OCI-LY1 (cell line): ENCODE measurements around the gene CDH4.

Experiments used
- EZH2 ChIP-seq: fragments of 200-600 bp; sonication (generic), shearing (Covaris generic); IDR thresholded peaks from 2 replicates; pipeline ENCODE4 v1.8.0; 2017; ENCODE audit warnings: borderline replicate concordance, mixed run types, mild to moderate bottlenecking, antibody characterized with exemption, low read length, moderate library complexity, mixed read lengths
- TF ChIP-seq, protein P1 (sequence below): fragments of 200-600 bp; sonication (generic), shearing (Covaris generic); IDR thresholded peaks from 2 replicates; pipeline ENCODE4 v1.5.1; 2017; ENCODE audit warnings: mild to moderate bottlenecking, antibody characterized with exemption, low read length, moderate library complexity, mixed read lengths

DNA sequence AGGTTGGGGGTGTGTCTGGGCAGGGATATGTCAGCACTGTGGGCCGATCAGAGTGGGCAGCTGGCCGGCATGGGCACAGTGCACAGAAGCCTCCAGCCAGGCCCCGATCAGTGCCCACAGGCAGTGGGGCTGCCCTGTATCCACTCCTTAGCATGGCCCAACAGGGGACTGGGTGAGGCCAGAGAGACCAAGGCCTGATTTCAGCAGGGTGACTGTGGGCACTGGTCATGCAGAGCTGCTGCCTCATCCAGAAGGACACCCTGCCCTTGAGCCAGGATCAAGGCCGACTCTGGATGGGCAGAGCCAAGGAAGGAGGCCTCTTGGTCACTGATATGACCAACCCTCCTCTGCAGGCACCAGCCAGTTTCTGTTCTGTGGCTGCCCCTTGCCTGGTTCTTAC lies 159.7 kb downstream of the CDH4 start:
- TF ChIP-seq, protein P1, sequence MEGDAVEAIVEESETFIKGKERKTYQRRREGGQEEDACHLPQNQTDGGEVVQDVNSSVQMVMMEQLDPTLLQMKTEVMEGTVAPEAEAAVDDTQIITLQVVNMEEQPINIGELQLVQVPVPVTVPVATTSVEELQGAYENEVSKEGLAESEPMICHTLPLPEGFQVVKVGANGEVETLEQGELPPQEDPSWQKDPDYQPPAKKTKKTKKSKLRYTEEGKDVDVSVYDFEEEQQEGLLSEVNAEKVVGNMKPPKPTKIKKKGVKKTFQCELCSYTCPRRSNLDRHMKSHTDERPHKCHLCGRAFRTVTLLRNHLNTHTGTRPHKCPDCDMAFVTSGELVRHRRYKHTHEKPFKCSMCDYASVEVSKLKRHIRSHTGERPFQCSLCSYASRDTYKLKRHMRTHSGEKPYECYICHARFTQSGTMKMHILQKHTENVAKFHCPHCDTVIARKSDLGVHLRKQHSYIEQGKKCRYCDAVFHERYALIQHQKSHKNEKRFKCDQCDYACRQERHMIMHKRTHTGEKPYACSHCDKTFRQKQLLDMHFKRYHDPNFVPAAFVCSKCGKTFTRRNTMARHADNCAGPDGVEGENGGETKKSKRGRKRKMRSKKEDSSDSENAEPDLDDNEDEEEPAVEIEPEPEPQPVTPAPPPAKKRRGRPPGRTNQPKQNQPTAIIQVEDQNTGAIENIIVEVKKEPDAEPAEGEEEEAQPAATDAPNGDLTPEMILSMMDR: no peak
- TF ChIP-seq EZH2: no peak
